Measurements from ENCODE around the gene NDUFB10. TPM values are rescaled to one million over a fixed set of nuclear protein-coding genes. Genes with fewer than 3 reads are reported as not detected.

The NDUFB10 gene
- total RNA-seq, 1 experiment from 2014 or later: 287 TPM

GRCh38 chr16:1926271-1926670 lies 33.1 kb upstream of the NDUFB10 start:
- in situ Hi-C loops (cut with HindIII; ENCODE audit: low pct_unique_long_range_greater_than_20kb, low sequenced_read_pairs): no loop called here
- no peak for ATAC-seq
- Histone ChIP-seq H3K36me3 (ENCODE audit: control insufficient read depth, insufficient read depth, low read length) (no peaks in the 10 kb centered on the region), H3K9me3 (ENCODE audit: control insufficient read depth, insufficient read depth, low read depth, low read length) (no peaks in the 10 kb centered on the region), H3K4me1 (ENCODE audit: control insufficient read depth, insufficient read depth, low read length) (peaks cover 5% of the 10 kb centered on the region; the same call in 1 of the 2 replicates), H3K4me3 (ENCODE audit: low read depth in 2 of 2, low read length in 2 of 2) (no peak overlapping the region), H3K27ac (ENCODE audit: low read length) (no peak overlapping the region), H3K27me3 (ENCODE audit: control insufficient read depth, insufficient read depth, low read length) (no peaks in the 10 kb centered on the region)
- TF ChIP-seq CTCF (IDR thresholded peaks at IDR 0.05): no peak
- TF ChIP-seq TCF7L2 (IDR thresholded peaks at IDR 0.05; ENCODE audit: low read depth, low read length): no peak
- no peak for TF ChIP-seq SIN3A (IDR thresholded peaks at IDR 0.05; ENCODE audit: borderline replicate concordance, insufficient read depth, low read depth, low read length)
- TF ChIP-seq POLR2AphosphoS5 (IDR thresholded peaks at IDR 0.05; ENCODE audit: low read depth, low read length): no peak
- TF ChIP-seq REST (IDR thresholded peaks at IDR 0.05; ENCODE audit: insufficient read depth in 1 of 2, low read depth in 2 of 2, low read length in 1 of 2): no peak
- ChIA-PET CTCF (interaction anchor here (0.7 to 1.6 kb wide), 2 partner anchors 29 to 62 kb away, joined by 3 to 6 read pairs; no protein-coding TSS in a partner anchor), POLR2A (no interaction called here)
- no peak for DNase-seq (ENCODE audit: low read depth, low spot score)
- intact Hi-C loops (cut with micrococcal nuclease; ENCODE audit: unreplicated experiment): no loop called here
- BruUV-seq (replicated peaks): no TSS peak

GRCh38 chr16:1929105-1929504 lies 30.2 kb upstream of the NDUFB10 start:
- intact Hi-C loops (cut with micrococcal nuclease; ENCODE audit: unreplicated experiment): no loop called here
- H3K27ac ChIP-seq (ENCODE audit: low read length): peak overlapping the region; percentile 71
- in situ Hi-C loops (cut with HindIII; ENCODE audit: low pct_unique_long_range_greater_than_20kb, low sequenced_read_pairs): no loop called here

More at GRCh38 chr16:1929105-1929504, 30.2 kb upstream of the NDUFB10 start:
- ChIA-PET POLR2A (interaction anchor here (0.5 to 0.6 kb wide), 2 partner anchors 55 to 88 kb away, joined by 3 to 6 read pairs; no protein-coding TSS in a partner anchor), CTCF (interaction anchor here (0.7 to 1.0 kb wide), 3 partner anchors 65 to 147 kb away, joined by 3 to 4 read pairs (median 3); partner anchors contain the start of genes NUBP2 and SPSB3)
- no peak for TF ChIP-seq SIN3A (IDR thresholded peaks at IDR 0.05; ENCODE audit: borderline replicate concordance, insufficient read depth, low read depth, low read length)
- TF ChIP-seq REST (IDR thresholded peaks at IDR 0.05; ENCODE audit: insufficient read depth in 1 of 2, low read depth in 2 of 2, low read length in 1 of 2): no peak
- TF ChIP-seq TCF7L2 (IDR thresholded peaks at IDR 0.05; ENCODE audit: low read depth, low read length): no peak
- TF ChIP-seq CTCF (IDR thresholded peaks at IDR 0.05): no peak
- TF ChIP-seq POLR2AphosphoS5 (IDR thresholded peaks at IDR 0.05; ENCODE audit: low read depth, low read length): no peak
- no peaks in the 10 kb centered on the region for H3K27me3 ChIP-seq (ENCODE audit: control insufficient read depth, insufficient read depth, low read length)
- DNase-seq (ENCODE audit: low read depth, low spot score): no peak
- no peaks in the 10 kb centered on the region for H3K36me3 ChIP-seq (ENCODE audit: control insufficient read depth, insufficient read depth, low read length)
- H3K4me1 ChIP-seq (ENCODE audit: control insufficient read depth, insufficient read depth, low read length): peaks cover 8% of the 10 kb centered on the region
- no peaks in the 10 kb centered on the region for H3K9me3 ChIP-seq (ENCODE audit: control insufficient read depth, insufficient read depth, low read depth, low read length)
- BruUV-seq (replicated peaks): no TSS peak
- peak; percentile 76 for ATAC-seq
- peak overlapping the region; percentile 43 to 62 for H3K4me3 ChIP-seq (ENCODE audit: low read depth in 2 of 2, low read length in 2 of 2)
